Fibroblast of villous mesenchyme (primary cell): ENCODE results near the gene VPS26A. TPM values are rescaled to one million over a fixed set of nuclear protein-coding genes. Genes with fewer than 3 reads are reported as not detected.

Source experiments
- DNase-seq: peaks from one replicate; pipeline ENCODE4 v3.0.0-alpha.2; 2010; ENCODE audit warnings: low read depth
- H3K4me3 ChIP-seq: 2 replicates; pipeline ENCODE4 v1.5.1; 2011; ENCODE audit warnings: low read depth, mild to moderate bottlenecking, low read length
- CTCF ChIP-seq: IDR thresholded peaks from 2 replicates; pipeline ENCODE4 v1.5.1; 2012; ENCODE audit warnings: low read depth, mild to moderate bottlenecking, low read length; ENCODE audit not compliant: insufficient read depth
- total RNA-seq: library from RNA; depleted of rRNA; stranded (reverse); fragments of >200 nt; gene quantifications from 2 replicates; pipeline ENCODE4 v1.2.3, GENCODE V29; 2012

The VPS26A gene
- total RNA-seq, 1 donor, result 38.9 TPM

GRCh38 chr10:69181433-69181832 is 57.5 kb downstream of the VPS26A start:
- TF ChIP-seq CTCF, result no peak
- no peak overlapping the region for H3K4me3 ChIP-seq
- no peak for DNase-seq

DNA sequence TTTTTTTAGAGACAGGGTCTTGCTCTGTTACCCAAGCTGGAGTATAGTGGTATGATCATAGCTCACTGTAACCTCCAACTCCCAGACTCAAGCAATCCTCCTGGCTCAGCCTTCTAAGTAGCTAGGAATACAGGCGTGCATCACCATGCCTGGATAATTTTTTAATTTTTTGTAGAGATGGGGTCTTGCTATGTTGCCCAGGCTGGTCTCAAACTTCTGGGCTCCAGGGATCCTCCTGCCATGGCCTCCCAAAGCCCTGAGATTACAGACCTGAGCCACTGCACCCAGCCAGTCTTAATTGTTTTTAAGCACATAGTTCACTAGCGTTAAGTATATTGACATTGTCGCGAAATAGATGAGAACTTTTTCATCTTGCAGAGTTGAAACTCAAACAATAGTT is 58.0 kb downstream of the VPS26A start:
- no peak for DNase-seq
- H3K4me3 ChIP-seq, result no peak overlapping the region
- TF ChIP-seq CTCF, result no peak

DNA sequence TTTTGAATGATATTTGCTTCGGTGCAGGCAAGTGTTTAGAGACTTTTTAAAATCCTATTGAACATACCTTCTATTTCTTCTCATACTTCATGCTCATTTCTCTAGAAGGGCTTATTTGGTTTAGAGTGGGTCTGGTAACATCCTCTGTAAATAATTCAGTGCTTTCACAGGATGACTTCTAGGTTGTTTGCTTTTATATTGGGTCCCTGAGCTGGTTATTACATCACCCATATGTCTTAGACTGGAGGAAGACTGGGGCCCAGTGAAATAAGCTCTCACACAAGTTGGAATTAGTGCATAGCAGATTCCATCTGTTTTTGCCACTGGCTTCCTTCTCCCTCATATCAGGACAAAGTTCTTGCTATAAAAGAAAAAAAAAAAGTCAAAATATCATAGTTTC is 62.5 kb downstream of the VPS26A start:
- DNase-seq, result no peak
- H3K4me3 ChIP-seq, result no peak overlapping the region
- no peak for TF ChIP-seq CTCF

DNA sequence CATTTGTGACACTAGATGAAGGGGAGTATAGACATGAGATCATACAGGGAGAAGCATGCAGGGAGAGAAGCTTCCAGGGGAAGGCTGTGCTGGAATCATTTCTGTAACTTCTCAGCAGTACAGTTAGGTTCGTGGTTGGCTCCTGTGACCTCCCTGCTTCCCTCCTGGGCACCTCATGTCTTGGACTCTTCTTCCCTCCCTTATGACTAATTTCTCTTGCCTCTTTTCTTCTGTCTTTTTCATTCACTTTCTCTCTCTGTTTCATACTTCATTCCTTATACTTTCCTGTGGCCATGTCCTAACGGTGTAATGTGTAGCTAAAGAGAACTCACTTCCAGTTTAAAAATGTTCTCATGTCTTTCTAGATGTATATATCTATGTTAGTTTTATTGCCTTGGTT is 77.1 kb downstream of the VPS26A start:
- no peak for TF ChIP-seq CTCF
- peak; percentile 19 for DNase-seq
- no peak overlapping the region for H3K4me3 ChIP-seq

DNA sequence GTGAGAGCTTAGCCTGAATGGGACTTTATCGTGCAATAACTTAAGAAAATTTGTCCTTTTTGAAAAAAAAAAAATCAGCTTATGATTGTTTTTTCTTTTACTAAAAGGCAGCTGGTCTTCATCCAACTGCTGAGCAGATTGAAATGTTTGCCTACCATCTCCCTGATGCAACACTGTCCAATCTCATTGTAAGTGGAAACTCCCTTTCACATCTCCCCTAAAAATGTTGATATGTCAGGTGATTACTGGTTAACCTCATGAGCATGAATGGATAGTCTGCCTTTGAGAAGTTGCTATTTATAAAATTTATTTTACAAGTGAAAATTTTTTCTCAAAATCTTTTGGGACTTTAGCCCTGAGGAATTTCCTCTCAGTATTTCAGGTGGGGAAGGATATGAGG is 78.4 kb downstream of the VPS26A start:
- no peak overlapping the region for H3K4me3 ChIP-seq
- DNase-seq, result peak; percentile 60
- TF ChIP-seq CTCF, result no peak

DNA sequence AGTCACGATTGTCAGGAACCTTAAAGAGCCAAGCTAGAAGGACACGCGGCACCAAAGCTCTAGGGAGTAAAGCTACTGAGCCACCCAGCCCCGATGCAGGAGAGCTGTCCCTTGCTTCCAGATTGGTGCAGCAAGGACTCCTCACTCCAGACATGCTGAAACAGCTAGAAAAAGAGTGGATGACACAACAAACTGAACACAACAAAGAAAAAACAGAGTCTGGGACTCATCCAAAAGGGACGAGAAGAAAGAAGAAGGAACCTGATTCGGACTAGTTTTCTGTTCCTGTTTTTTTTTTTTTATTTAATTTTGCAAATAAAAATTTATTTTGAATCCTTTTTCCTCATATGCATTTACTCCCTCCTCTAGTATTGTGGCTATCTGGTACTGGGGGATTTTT is 84.8 kb downstream of the VPS26A start:
- DNase-seq, result no peak
- TF ChIP-seq CTCF, result no peak
- no peak overlapping the region for H3K4me3 ChIP-seq

GRCh38 chr10:69209787-69210484 is 86.0 kb downstream of the VPS26A start:
- no peak for DNase-seq
- H3K4me3 ChIP-seq, result no peak overlapping the region
- TF ChIP-seq CTCF, result no peak
